Right lobe of liver (tissue), 4 donors: ENCODE data around the gene APPBP2.

ENCODE experiments used
- CTCF ChIP-seq, 4 donors: fragments of 200-600 bp in 3 of 4; fragments of 450-650 bp in 1 of 4; IDR thresholded peaks; one replicate each; pipeline versions ENCODE4 v1.5.1 to v1.8.0; 2016 to 2022; ENCODE audit warnings: antibody characterized with exemption in 4 of 4, mild to moderate bottlenecking in 2 of 4
- POLR2A ChIP-seq: fragments of 450-650 bp; IDR thresholded peaks from one replicate; pipeline ENCODE4 v1.6.1; 2017; ENCODE audit warnings: antibody characterized with exemption, mild to moderate bottlenecking
- donor health status: DM: no; HTN: no; CAD: no.
- donor health status: DM: no; HTN: no; CAD: no.
- donor health status: DM: no; HTN: yes; CAD: no.

GRCh38 chr17:60534613-60535157 lies 8.6 kb upstream of the APPBP2 start:
- TF ChIP-seq POLR2A, result no peak
- no peak for TF ChIP-seq CTCF (IDR thresholded peaks at IDR 0.05)
